Femur (tissue), 1 donor: ENCODE results near the gene P4HB.

Experiments
- DNase-seq: peaks from one replicate; pipeline ENCODE4 v3.0.0-alpha.2; 2017

P4HB gene

DNA sequence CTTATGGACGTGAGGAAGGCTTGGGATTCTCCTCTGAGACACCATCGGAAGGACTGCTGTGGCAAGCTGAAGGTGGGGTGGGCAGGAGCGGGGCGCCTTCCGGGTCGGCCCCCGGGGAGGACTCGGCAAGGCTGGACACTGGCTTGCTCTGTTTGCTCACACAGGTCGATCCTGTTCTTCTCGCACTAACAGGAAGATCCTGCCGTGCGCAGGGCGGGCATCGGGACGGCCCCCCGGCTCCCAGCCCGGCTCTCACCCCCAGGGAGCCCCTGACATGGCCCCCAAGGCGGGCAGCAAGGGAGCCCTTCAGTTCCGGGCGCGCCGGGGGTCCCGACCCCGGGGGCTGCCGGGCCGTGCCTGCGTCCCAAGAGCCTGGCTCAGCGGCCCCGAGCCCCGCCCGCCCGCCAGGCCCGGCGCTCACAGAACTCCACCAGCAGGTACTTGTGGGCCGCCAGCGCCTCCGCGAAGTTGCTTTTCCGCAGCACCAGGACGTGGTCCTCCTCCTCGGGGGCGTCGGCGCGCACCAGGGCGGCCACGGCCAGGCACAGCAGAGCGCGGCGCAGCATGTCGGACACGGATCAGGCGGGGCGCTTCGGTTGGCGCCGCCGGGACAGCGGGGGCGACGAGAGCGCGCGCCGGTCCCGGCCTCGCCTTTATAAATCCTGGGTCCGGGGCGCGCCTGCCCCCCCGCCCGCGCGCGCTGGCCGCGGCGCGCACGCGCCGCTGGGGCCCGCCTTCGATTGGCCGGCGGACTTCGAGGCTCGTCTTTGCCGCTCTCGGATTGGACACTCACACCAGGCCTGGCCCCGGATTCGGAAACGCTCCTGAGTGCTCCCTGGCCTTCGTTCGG is at the start of gene P4HB:
Gene P4HB, minus strand, starts transcription at position 630 of the 850 bp plus-strand sequence. Its CDS starts 64 bp downstream, at position 566.
- DNase-seq = no peak

DNA sequence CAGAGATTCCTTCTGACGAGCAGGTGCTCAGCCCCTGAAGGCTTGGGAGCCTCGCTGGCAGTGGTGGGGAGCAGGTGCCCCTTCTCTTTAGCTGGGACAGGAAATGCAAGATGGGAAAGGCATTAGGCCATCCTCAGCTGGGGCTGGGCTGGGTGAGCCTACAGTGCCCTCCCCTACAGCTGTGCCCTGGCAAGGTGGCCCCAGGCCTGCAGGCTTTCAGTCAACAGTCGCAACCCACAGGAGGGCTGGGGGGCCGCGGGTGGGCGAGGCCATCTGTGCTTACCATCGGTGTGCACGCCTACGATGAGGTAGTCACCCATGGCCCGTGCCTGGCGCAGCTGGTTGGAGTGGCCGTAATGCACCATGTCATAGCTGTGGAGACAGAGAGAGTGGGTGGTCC is 48.9 kb upstream of the P4HB start:
- DNase-seq = no peak

DNA sequence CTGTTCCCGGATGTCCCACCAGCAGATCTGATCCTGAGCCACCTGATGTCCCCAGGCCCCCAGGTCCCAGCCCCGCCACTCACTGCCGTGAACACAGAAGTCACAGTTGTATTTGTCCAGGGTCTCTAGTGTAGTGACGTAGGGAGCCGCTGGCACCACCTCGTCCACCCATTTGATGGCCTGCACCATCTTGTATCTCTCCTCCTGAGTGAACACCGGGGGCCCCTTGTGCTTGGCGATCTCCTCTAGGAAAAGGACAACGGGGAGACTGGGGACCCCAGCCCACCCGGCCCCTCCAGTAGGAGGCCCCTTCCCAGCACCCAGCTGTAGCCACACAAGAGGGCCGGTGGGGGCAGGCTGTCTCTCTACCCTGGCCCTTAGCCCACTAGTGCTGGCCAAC is 48.5 kb upstream of the P4HB start:
- no peak for DNase-seq

DNA sequence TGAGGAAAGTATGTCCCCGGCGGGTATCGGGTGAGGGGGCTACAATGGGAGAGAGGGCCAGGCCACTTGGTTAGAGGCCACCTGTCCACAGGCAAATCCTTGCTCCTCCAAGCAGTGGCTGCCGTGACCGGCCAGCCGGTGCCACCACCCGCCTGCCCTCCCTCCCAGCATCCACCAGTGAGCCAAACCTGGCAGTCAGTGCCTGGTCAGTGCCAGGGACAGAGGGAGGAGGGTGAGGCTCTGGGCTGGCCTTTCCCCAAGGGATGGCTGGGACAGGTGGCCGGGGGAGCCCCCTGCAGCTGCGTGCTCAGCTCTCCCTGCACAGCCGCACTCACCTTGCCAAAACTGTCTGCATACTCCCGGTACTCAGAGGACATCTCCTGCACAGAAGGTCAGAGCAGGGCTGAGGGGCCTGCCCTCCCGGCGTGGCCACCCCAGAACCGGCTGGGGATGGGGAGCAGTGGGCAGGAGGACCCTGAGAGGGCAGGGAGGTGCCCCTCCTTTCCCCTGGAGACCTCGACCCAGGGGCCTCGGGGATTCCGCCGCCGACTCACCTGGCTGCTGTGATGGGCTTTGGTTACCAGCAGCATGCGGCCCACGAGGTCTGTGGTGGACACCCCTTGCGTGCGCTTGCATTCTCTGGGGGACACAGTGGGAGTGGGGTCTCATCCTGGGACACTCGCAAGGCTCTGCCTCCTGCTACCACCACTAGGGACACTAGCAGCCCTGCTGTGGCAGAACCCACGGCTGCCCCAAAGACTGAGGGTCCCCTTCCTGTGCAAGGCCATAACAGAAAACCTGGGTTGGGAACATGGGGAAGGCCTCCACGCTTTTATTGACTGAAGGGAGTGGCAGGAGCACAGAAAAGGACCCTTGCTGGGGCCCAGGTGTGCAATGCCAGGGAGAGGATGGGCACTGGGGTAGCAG is 47.1 kb upstream of the P4HB start:
- no peak for DNase-seq

DNA sequence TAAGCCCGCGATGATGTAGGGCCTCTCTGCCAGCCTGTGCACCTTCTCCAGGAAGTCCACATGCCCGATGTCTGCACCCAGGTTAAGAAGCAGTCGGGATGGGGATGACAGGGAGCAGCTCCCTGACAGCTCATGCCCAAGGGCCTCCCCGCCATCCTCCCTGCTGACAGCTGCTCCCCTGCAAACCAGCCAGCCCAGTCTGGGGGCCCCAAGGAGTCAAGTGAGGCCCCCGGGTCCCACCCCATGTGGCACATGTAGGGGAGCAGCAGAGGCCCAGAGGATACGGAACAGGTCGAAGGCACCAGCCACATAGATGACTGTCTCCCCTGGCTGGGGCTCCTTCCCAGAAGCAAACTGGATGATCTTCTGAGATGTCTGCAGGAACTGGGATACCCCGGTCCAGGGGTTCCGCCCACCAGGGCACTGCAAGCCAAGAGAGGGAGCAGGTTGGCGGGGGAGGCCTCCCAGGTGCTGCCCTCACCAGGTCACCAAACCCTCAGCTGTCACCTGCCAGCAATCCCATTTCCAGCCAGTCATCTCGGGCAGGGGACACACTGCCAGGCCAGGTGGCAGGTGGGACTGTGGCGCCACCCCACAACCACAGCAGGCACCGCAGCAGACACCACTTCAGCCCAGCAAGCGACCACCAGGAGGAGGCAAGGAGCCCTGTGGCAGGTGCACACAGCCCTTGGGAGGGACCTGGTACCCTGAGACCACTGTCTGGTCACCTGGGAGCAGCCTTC is 46.3 kb upstream of the P4HB start:
- no peak for DNase-seq

DNA sequence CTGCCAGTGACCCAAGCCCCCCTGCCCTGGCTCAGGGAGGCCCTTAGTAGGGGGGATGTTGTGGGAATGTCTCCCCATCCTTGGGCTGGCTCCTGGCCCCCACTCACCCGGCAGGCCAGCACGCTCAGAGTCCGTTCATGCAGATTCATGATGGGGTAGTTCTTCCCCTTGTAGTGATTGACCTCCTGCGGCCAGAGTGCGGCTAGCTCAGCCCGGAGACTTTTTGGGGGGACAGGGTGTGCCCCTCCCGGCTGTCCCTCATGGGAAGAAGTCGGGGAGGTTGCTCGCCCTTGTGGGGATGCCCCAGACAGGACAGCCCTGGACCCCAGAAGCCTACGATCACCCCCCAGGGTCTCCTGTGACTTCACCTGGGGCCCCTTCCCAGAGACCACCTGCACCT is 45.7 kb upstream of the P4HB start:
- DNase-seq = no peak

DNA sequence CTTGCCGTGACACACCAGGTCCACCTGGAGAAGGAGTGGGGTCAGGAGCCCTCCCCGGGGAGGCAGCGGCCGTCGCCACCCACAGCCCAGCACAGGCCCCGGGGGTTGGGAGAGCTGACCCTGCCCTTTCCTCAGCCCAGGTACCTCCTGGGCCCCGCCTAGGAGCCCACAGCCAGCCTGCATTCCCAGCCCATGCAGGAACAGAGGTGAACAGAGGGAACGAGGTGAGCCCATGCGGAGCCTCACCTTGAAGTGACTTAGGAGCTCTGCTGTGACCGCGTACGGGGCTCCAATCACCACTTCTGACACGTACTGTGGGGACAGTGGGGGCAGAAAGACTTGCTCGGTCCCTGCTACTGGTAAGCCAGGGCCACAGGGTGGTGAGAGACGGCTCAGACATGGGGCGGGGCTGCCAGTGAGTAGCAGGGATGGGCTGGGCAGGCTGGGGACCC is 45.1 kb upstream of the P4HB start:
- no peak for DNase-seq

DNA sequence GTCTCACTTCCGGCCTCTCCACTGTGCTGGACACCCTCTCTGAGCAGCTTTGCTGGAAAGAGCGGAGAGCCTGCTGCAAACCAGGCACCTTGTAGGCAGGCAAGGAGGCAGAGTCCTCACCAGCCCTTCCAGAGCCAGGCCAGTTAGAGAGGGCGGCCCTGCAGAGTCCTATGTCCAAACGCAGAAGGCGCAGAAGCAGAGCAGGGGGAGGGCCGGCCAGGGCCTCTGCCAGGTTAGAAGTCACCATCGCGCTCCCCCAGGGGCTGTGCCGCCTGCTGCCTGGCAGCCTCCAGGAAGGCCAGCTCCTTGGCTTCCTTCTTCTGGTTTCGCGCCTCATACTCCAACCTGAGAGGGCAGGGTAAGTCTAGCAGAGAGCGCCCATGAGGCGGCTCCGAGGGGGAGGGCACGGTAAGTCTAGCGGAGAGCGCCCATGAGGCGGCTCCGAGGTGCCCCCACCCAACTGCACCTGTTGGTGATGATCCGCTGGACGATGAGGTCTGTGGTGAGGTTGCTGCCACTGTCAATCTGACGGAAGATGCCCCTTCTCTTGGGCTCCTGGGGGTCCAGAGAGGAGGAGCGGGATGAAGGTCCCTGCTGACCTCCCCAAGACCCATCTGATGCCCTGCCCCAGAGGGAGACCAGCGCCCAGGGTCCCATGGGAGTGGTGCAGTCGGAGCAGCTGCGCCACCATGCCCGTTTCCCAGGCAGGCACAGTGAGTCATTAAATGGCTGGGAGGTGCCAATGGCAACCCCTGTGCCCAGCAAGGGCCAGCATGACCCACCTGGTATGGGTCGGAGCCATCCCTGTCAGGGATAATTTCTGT is 44.5 kb upstream of the P4HB start:
- no peak for DNase-seq

DNA sequence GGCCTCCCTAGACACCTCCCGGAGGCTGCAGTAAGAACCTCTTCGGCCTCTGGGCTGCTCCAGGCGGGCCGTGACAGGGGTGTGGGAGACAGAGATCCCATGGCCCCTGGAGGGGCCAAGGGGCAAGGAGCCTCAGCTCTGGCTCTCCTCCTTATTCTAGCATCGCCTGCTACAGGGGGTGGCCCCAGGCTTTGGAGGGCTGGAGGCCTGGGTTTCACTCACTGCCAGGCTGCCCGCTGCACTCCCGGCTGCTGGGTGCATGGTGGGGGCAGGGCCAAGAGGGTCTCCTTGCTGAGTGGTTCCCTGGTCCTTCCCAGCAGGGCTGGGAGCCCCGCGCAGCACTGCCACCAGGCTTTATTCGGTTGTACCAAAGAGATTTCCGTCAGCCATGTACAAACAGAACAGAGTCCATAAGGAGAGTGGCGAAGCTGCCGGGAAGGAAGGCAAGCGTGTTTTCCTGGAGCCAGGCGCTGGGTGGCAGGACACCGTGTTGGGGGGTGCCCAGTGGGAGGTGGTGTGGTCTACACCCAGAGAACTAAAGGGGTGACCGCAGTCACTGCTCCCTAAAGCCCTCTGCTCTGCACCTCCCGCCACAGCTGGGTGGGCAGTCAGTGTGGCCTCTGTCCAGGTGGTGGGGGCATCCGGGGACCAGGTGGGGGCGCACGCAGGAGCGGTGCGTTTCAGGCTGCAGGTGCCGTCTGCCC is 43.7 kb upstream of the P4HB start:
- DNase-seq = no peak

DNA sequence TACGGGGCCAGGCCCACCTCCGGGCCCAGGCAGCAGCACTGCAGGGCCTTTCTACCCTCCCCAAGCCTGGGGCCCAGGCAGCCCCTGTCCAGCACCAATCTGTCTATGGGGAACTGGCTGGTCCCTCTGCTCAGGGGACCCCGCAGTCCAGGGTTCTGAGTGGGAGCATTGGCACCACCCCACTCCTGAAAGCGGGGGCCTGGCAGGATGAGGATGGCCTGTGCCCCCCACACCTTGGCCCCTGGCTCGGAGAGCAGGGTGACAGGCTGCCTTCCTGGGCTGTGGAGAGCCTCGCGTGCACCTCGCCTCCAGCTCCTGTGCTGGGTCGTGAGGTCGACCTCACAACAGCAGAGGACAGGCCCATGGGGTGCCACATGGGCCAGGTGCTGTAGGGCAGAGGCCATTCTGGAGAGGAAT is 43.1 kb upstream of the P4HB start:
- DNase-seq = no peak

DNA sequence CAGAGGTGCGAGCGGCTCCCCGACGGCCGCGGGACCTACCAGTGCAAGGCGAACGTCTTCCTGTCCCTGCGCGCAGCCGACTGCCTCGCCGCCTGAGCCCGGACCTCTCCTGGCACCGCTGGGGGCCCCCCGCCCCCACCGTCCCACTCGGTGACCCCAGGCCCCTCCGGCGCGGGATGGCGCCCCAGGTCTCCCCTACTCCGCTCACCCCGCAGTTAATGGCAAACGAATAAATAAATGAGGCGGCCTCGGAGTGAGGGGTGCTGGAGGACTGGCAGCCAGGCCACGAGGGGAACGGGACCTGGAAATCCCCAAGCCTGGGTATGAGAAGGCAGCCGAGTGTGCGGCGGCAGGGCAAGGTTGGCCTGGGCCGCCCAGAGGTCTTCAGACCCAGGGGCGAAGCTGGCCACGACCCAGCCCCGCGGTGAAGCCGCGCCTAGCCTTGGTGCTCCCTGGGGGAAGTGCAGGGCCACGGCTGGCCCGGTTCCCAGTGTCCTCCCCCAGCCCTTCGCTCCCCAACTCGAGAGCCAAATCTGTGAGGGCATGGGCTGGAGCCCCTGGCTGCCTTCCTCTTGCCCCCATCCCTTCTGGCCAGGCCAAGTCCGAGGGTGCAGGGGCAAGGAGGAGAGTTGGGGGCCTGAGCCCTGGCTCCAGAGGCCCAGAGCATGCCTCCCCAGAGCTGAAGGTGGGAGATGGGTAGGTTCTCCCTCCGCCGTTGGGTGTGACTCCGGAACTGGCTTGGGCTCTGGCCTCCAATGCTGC is 42.5 kb upstream of the P4HB start:
- no peak for DNase-seq

DNA sequence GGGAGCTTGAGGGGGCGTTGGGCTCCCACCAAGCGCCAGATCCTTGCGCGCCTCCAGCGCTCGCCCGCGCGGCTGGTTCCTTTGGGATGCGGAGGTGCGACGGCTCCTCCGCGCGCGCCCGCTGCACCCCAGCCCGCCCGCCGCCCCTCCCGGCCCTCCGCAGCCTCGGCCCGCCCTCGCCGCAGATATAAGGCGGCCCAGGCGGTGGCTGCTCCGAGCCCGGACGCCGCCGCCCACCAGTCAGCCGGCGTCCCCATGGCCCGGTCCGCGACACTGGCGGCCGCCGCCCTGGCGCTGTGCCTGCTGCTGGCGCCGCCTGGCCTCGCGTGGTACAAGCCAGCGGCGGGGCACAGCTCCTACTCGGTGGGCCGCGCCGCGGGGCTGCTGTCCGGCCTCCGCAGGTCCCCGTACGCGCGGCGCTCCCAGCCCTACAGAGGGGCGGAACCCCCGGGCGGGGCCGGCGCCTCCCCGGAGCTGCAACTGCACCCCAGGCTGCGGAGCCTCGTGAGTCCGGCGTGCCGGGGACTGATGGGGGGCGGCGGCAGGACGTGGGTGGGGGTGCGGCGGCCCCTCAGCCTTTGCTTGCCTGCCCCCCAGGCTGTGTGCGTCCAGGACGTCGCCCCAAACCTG is 41.8 kb upstream of the P4HB start, which contains the start of gene NPB:
Gene NPB, plus strand, starts transcription at position 216 of the 630 bp plus-strand sequence. Its CDS starts 40 bp downstream, at position 256.
- DNase-seq = no peak

DNA sequence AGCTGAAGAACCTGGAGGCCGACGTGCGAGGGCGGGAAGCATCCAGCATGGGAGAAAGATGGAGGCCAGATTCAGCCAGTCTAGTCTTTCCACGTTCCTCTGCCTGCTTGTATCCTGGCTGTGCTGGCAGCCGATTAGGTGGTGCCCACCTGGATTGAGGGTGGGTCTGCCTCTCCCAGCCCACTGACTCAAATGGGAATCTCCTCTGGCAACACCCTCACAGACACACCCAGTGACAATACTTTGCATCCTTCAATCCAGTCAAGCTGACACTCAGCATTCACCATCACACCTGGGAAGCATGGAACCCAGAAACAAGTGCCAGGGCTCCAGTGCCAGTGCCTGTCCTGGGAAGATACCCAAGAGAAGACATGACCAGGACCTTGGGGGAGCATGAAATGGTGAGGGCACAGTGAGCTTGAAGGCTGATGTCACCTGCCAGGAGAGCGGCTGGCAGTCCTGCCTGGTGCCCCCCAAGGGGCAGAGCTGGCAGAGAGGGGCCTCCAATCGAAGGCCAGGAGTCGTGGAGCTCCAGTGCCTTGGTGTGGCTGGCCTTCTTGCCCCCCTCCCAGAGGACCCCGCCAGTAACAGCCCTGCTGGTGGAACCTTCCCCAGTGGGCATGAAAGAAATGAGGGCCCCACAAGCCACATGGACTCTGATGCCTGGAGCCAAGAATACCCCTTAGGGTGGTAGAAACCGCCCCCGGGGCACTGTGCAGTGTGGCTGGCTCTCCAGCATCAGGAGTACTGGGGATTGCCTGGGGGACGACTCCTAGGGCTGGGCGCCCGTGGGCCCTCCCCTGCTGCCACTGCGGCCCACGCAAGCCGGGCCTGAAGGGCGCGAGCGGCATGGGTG is 41.1 kb upstream of the P4HB start:
- DNase-seq = peak; percentile 21

DNA sequence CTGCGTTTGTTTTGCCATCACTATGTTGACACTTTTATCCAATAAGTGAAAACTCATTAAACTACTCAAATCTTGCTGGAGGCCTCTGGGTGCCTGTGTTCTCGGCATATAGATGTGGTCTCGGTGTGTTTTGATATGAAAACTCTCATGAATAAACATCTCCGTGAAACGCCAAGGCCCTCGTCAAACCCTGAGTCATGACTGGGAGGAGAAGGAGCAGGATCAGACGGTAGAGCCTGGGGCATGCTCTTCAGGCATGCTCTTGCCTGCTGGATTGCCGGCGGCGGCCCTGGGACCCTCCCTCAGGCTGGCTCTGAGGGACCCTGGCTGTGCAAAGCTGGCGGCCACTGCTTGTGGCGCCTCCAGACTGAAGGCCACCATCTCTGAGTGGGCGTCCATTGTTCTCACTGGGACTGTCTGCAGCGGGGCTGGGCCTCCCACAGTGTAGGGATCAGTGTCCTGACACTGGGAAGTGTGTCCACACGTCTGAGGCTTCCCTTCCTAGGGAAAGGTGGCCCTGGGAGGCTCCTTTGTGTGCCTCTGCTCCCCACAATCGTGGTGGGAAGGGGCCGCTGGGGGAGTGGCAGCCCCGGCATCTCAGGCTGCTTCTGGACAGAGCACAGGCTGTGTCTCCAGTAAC is 40.0 kb upstream of the P4HB start:
- no peak for DNase-seq

DNA sequence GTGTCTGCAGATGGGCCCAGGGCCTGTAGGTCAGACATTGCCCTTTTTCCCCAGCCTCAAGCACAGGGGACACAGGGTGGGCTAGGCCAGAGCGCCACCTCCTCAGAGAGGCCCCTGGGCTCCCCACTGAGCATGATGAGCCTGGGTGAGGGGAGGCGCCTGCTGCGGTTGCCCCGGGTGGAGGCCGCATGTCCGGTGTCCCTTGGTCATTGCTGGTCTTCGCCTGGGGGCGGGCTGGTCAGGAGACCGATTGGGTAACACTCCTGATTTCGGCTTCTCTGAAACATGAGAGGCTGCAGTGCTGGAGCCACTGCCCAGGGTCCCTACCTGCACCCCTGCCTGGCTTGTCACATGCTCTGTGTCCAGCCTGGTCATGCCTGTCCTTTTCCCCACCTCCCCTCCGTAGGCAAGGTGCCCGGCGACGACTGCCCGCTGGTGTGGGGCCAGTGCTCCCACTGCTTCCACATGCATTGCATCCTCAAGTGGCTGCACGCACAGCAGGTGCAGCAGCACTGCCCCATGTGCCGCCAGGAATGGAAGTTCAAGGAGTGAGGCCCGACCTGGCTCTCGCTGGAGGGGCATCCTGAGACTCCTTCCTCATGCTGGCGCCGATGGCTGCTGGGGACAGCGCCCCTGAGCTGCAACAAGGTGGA is 39.3 kb upstream of the P4HB start:
- DNase-seq = no peak

DNA sequence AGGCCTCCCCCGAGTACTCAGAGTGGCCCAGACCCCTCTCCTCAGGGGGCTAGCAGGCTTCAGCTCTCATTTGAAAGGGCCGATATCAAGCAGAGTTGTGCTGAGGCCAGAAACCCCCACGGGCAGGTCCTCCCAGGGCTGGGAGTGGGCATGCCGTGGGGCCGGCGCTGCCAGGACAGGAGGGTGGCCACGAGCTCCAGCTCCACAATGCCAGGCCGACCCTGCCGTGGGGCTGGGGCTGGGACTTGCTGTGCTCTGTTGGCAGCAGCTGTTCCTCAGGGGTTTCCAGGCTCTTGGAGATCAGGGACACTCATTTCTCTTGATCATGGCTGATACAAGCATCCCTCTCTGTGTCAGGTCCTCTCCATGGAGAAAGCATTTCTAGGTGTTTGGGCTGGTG is 38.5 kb upstream of the P4HB start:
- no peak for DNase-seq

DNA sequence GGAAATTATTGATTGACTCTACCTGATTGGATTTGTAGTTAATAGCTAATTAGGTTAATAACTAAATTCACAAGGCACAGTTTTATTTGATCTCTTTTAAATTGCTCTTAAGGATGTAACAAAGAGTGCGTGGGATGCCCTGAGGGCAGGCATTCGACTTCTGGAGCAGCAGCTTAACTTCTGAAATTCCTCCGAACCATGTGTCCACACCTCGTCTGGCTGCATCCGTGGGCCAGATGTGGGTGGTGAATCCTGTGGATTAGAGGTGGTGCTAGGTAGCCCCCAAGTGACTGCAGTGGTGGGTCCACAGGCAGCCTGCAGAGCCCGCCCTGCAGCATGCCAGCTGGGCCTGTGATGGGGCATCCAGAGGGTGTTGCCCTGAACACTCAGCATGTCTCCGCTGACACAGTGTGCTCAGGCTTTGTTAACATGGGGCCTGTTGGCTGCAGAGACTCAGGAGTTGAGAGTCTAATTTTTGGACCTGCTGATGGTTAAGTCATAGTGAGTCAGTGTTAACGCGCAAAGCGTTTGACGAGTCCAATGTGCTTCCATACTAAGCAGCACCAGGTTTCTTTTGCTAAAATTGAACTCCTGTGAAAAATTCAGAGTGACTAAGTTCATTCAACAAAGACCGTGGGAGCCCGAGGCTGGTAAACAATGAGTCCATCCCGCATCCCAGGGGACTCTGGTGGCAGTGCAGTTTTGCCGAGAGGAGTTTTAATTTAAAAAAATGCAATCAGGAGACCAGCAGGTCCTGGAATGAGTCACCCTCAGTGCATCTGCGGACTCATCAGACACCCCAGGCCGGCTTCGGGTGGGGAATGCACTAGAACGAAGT is 37.9 kb upstream of the P4HB start:
- DNase-seq = no peak
